ENCODE results near the gene ESRRA. TPM values are rescaled to one million over a fixed set of nuclear protein-coding genes. Genes with fewer than 3 reads are reported as not detected.

The ESRRA gene
- polyA plus RNA-seq, 1 donor from 2014 or later, result 29.0 TPM

DNA sequence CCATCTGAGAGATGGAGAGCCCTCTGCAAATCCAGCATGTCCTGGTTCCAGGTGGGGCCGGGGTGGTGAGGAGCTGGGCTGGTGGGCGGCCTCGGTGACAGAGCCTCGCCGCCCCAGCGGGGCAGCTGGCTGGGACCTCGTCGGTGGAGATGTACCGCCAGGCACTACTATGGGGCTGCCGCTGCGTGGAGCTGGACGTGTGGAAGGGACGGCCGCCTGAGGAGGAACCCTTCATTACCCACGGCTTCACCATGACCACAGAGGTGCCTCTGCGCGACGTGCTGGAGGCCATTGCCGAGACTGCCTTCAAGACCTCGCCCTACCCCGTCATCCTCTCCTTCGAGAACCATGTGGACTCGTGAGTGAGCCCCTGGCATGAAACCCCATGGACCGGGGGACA is 47.0 kb upstream of the ESRRA start:
- Histone ChIP-seq H3K9me3 (ENCODE audit: low read length) (no peaks in the 10 kb centered on the region), H3K9ac (ENCODE audit: low read length) (no peak overlapping the region), H4K20me1 (ENCODE audit: insufficient read depth) (no peaks in the 10 kb centered on the region), H3K36me3 (ENCODE audit: insufficient read depth, low read length) (no peaks in the 10 kb centered on the region), H2AFZ (ENCODE audit: low read depth, low read length) (no peak overlapping the region), H3K4me2 (ENCODE audit: low read length) (no peak overlapping the region), H3K4me3 (ENCODE audit: low read length) (no peak overlapping the region), H3K27ac (ENCODE audit: low read length) (no peak overlapping the region), H3K9me2 (ENCODE audit: insufficient read depth, low read length) (no peaks in the 10 kb centered on the region), H3F3A (ENCODE audit: insufficient read depth, low read length, poor library complexity, severe bottlenecking) (no peaks in the 10 kb centered on the region), H3K27me3 (ENCODE audit: insufficient read depth, low read depth, low read length) (no peaks in the 10 kb centered on the region), H3K79me2 (replicated peaks; ENCODE audit: insufficient read depth, low read length) (no peaks in the 10 kb centered on the region)
- no peak for TF ChIP-seq POLR2AphosphoS5 (IDR thresholded peaks at IDR 0.05)
- TF ChIP-seq, protein P1, sequence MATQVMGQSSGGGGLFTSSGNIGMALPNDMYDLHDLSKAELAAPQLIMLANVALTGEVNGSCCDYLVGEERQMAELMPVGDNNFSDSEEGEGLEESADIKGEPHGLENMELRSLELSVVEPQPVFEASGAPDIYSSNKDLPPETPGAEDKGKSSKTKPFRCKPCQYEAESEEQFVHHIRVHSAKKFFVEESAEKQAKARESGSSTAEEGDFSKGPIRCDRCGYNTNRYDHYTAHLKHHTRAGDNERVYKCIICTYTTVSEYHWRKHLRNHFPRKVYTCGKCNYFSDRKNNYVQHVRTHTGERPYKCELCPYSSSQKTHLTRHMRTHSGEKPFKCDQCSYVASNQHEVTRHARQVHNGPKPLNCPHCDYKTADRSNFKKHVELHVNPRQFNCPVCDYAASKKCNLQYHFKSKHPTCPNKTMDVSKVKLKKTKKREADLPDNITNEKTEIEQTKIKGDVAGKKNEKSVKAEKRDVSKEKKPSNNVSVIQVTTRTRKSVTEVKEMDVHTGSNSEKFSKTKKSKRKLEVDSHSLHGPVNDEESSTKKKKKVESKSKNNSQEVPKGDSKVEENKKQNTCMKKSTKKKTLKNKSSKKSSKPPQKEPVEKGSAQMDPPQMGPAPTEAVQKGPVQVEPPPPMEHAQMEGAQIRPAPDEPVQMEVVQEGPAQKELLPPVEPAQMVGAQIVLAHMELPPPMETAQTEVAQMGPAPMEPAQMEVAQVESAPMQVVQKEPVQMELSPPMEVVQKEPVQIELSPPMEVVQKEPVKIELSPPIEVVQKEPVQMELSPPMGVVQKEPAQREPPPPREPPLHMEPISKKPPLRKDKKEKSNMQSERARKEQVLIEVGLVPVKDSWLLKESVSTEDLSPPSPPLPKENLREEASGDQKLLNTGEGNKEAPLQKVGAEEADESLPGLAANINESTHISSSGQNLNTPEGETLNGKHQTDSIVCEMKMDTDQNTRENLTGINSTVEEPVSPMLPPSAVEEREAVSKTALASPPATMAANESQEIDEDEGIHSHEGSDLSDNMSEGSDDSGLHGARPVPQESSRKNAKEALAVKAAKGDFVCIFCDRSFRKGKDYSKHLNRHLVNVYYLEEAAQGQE (IDR thresholded peaks at IDR 0.05; ENCODE audit: borderline replicate concordance), result no peak
- TF ChIP-seq, protein P2, sequence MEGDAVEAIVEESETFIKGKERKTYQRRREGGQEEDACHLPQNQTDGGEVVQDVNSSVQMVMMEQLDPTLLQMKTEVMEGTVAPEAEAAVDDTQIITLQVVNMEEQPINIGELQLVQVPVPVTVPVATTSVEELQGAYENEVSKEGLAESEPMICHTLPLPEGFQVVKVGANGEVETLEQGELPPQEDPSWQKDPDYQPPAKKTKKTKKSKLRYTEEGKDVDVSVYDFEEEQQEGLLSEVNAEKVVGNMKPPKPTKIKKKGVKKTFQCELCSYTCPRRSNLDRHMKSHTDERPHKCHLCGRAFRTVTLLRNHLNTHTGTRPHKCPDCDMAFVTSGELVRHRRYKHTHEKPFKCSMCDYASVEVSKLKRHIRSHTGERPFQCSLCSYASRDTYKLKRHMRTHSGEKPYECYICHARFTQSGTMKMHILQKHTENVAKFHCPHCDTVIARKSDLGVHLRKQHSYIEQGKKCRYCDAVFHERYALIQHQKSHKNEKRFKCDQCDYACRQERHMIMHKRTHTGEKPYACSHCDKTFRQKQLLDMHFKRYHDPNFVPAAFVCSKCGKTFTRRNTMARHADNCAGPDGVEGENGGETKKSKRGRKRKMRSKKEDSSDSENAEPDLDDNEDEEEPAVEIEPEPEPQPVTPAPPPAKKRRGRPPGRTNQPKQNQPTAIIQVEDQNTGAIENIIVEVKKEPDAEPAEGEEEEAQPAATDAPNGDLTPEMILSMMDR (IDR thresholded peaks at IDR 0.05; ENCODE audit: poor library complexity, severe bottlenecking), result no peak
- TF ChIP-seq EP300 (conservative IDR thresholded peaks at IDR 0.05; ENCODE audit: poor library complexity, severe bottlenecking), result no peak
- no peak for TF ChIP-seq SMC3 (conservative IDR thresholded peaks at IDR 0.05; ENCODE audit: poor library complexity)
- no peak for TF ChIP-seq MXI1 (conservative IDR thresholded peaks at IDR 0.05; ENCODE audit: poor library complexity, severe bottlenecking)

DNA sequence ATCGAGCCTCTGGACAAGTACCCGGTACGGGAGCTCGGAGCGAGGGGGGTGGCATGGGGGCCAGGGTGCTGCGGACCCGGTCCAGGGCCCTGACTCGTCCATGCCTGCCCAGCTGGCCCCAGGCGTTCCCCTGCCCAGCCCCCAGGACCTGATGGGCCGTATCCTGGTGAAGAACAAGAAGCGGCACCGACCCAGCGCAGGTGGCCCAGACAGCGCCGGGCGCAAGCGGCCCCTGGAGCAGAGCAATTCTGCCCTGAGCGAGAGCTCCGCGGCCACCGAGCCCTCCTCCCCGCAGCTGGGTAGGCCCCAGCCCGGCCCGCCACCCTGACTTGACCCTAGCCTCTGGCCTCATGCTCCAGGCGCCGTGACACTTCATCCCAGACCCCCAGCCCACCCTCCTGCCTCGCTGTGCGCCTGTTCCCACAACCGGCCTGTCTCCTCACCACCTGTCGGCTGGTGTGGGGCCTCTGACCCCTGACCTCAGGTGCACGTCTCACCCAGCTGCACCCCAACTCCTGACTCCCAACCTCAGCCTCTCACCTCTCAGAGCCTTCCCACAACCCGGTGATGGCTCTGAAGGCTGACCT is 46.3 kb upstream of the ESRRA start:
- Histone ChIP-seq H3K9me2 (ENCODE audit: insufficient read depth, low read length) (no peaks in the 10 kb centered on the region), H4K20me1 (ENCODE audit: insufficient read depth) (no peaks in the 10 kb centered on the region), H3K4me3 (ENCODE audit: low read length) (no peak overlapping the region), H2AFZ (ENCODE audit: low read depth, low read length) (no peak overlapping the region), H3K9ac (ENCODE audit: low read length) (no peak overlapping the region), H3K36me3 (ENCODE audit: insufficient read depth, low read length) (no peaks in the 10 kb centered on the region), H3K4me2 (ENCODE audit: low read length) (no peak overlapping the region), H3K9me3 (ENCODE audit: low read length) (no peaks in the 10 kb centered on the region), H3K27ac (ENCODE audit: low read length) (no peak overlapping the region), H3F3A (ENCODE audit: insufficient read depth, low read length, poor library complexity, severe bottlenecking) (no peaks in the 10 kb centered on the region), H3K27me3 (ENCODE audit: insufficient read depth, low read depth, low read length) (no peaks in the 10 kb centered on the region), H3K79me2 (replicated peaks; ENCODE audit: insufficient read depth, low read length) (no peaks in the 10 kb centered on the region)
- TF ChIP-seq RAD21 (conservative IDR thresholded peaks at IDR 0.05) (no peak), POLR2AphosphoS5 (IDR thresholded peaks at IDR 0.05) (no peak), TAF1 (IDR thresholded peaks at IDR 0.05; ENCODE audit: low read depth) (no peak), EZH2 (IDR thresholded peaks at IDR 0.05; ENCODE audit: borderline replicate concordance, insufficient read depth, low read length, poor library complexity, severe bottlenecking) (no peak), EP300 (conservative IDR thresholded peaks at IDR 0.05; ENCODE audit: poor library complexity, severe bottlenecking) (no peak), MXI1 (conservative IDR thresholded peaks at IDR 0.05; ENCODE audit: poor library complexity, severe bottlenecking) (no peak), SMC3 (conservative IDR thresholded peaks at IDR 0.05; ENCODE audit: poor library complexity) (no peak)
- TF ChIP-seq, protein P1 (IDR thresholded peaks at IDR 0.05; ENCODE audit: borderline replicate concordance), result no peak
- TF ChIP-seq, protein P2 (IDR thresholded peaks at IDR 0.05; ENCODE audit: poor library complexity, severe bottlenecking), result no peak
